Mesothelial cell of epicardium (in vitro differentiated cells): ENCODE results near the gene YIPF3. TPM values are rescaled to one million over a fixed set of nuclear protein-coding genes. Genes with fewer than 3 reads are reported as not detected.
"Not testable (repeated sequence)": the region's sequence is repeated elsewhere in the genome, so short reads cannot be mapped to it uniquely, and the experiment has no call there.

Source experiments
- DNase-seq, 2 experiments: peaks; one replicate each; pipeline ENCODE4 v3.0.0; 2021; ENCODE audit warnings: low spot score in 2 of 2; ENCODE audit not compliant: unreplicated experiment in 2 of 2
- H3K27ac Mint-ChIP-seq: 2 replicates; pipeline ENCODE4 v1.8.0; 2021; ENCODE audit warnings: mixed read lengths
- H3K27me3 Mint-ChIP-seq: 2 replicates; pipeline ENCODE4 v1.8.0; 2021; ENCODE audit warnings: low read depth, mixed read lengths
- H3K36me3 Mint-ChIP-seq: 2 replicates; pipeline ENCODE4 v1.8.0; 2021; ENCODE audit warnings: mixed read lengths
- H3K4me1 Mint-ChIP-seq: 2 replicates; pipeline ENCODE4 v1.8.0; 2021; ENCODE audit warnings: mixed read lengths
- H3K4me3 Mint-ChIP-seq: 2 replicates; pipeline ENCODE4 v1.8.0; 2021; ENCODE audit warnings: mild to moderate bottlenecking, moderate library complexity, mixed read lengths
- H3K9me3 Mint-ChIP-seq: 2 replicates; pipeline ENCODE4 v1.8.0; 2021; ENCODE audit warnings: mixed read lengths
- CTCF ChIP-seq: fragments of 200-600 bp; sonication (generic); IDR thresholded peaks from one replicate; pipeline ENCODE4 v1.5.0; 2021; ENCODE audit warnings: antibody characterized with exemption; ENCODE audit not compliant: unreplicated experiment
- total RNA-seq: library from RNA; stranded (reverse); gene quantifications from 3 replicates; pipeline ENCODE4 v1.2.1, GENCODE V29; 2021

YIPF3 gene
- total RNA-seq, 1 donor from 2014 or later = 107 TPM

- H3K4me3 Mint-ChIP-seq = no peak overlapping the region
- H3K27ac Mint-ChIP-seq = no peak overlapping the region
- no peak for TF ChIP-seq CTCF
- no peaks in the 10 kb centered on the region for H3K9me3 Mint-ChIP-seq
- no peak for DNase-seq
- H3K4me1 Mint-ChIP-seq = no peaks in the 10 kb centered on the region
- H3K36me3 Mint-ChIP-seq = peaks cover 34% of the 10 kb centered on the region
- H3K27me3 Mint-ChIP-seq = no peaks in the 10 kb centered on the region
Measured at GRCh38 chr6:43540507-43540906, 23.8 kb upstream of the YIPF3 start.

- H3K27me3 Mint-ChIP-seq, H3K4me3 Mint-ChIP-seq: not testable (repeated sequence)
- H3K36me3 Mint-ChIP-seq = peaks cover 33% of the 10 kb centered on the region
Measured at GRCh38 chr6:43539409-43539808, 22.7 kb upstream of the YIPF3 start.

GRCh38 chr6:43538986-43539385 lies 22.3 kb upstream of the YIPF3 start:
- H3K36me3 Mint-ChIP-seq = peaks cover 31% of the 10 kb centered on the region
- not testable (repeated sequence) for H3K9me3 Mint-ChIP-seq, H3K4me3 Mint-ChIP-seq, H3K4me1 Mint-ChIP-seq, H3K27ac Mint-ChIP-seq, H3K27me3 Mint-ChIP-seq, DNase-seq

More at GRCh38 chr6:43539409-43539808, 22.7 kb upstream of the YIPF3 start:
- not testable (repeated sequence) for H3K9me3 Mint-ChIP-seq, H3K27ac Mint-ChIP-seq, H3K4me1 Mint-ChIP-seq, DNase-seq

- H3K4me1 Mint-ChIP-seq = no peaks in the 10 kb centered on the region
- no peaks in the 10 kb centered on the region for H3K27me3 Mint-ChIP-seq
- TF ChIP-seq CTCF = no peak
- H3K27ac Mint-ChIP-seq = no peak overlapping the region
- DNase-seq = no peak
- H3K36me3 Mint-ChIP-seq = peaks cover 18% of the 10 kb centered on the region
- no peaks in the 10 kb centered on the region for H3K9me3 Mint-ChIP-seq
- no peak overlapping the region for H3K4me3 Mint-ChIP-seq
Measured at GRCh38 chr6:43532201-43532600, 15.5 kb upstream of the YIPF3 start.

GRCh38 chr6:43524483-43524961 lies 7.8 kb upstream of the YIPF3 start:
- no peak for DNase-seq

GRCh38 chr6:43523284-43523683 lies 6.6 kb upstream of the YIPF3 start:
- H3K4me3 Mint-ChIP-seq = no peak overlapping the region
- no peak overlapping the region for H3K27ac Mint-ChIP-seq
- H3K4me1 Mint-ChIP-seq = no peaks in the 10 kb centered on the region
- no peaks in the 10 kb centered on the region for H3K27me3 Mint-ChIP-seq
- no peak for DNase-seq
- H3K9me3 Mint-ChIP-seq = no peaks in the 10 kb centered on the region
- peaks cover 46% of the 10 kb centered on the region for H3K36me3 Mint-ChIP-seq
- TF ChIP-seq CTCF = no peak

More at GRCh38 chr6:43524483-43524961, 7.8 kb upstream of the YIPF3 start:
- Mint-ChIP-seq H3K27me3 (no peaks in the 10 kb centered on the region), H3K4me1 (no peaks in the 10 kb centered on the region), H3K27ac (no peak overlapping the region), H3K36me3 (peaks cover 46% of the 10 kb centered on the region), H3K9me3 (no peaks in the 10 kb centered on the region), H3K4me3 (no peak overlapping the region)
- no peak for TF ChIP-seq CTCF
